ENCODE results near the gene PTPN23. TPM values are rescaled to one million over a fixed set of nuclear protein-coding genes. Genes with fewer than 3 reads are reported as not detected.

Gene PTPN23
- total and polyA plus RNA-seq, 9 of the 15 experiments (the other 6 are each of a cell fraction or from before 2014, with no cell fraction given): 0.41 to 58.7 (median 7.2) TPM

- TF ChIP-seq CCNT2 (IDR thresholded peaks at IDR 0.05; ENCODE audit: borderline replicate concordance, extremely low read depth, insufficient read length, low read depth, low read length) (no peak), ZNF316 (IDR thresholded peaks at IDR 0.05) (peak; percentile 54; the same call in 1 of the 2 replicates), ZNF354B (CRISPR knock-in tag; IDR thresholded peaks at IDR 0.05) (no peak), MEIS2 (IDR thresholded peaks at IDR 0.05; ENCODE audit: partially characterized antibody) (peak; percentile 90), RBM14 (IDR thresholded peaks at IDR 0.05; ENCODE audit: borderline replicate concordance, insufficient read depth, low read depth, low read length) (no peak), PHB2 (IDR thresholded peaks at IDR 0.05; ENCODE audit: low read depth) (no peak), C11orf30 (IDR thresholded peaks at IDR 0.05; ENCODE audit: low read depth) (peak; percentile 53), FOXA3 (CRISPR knock-in tag; conservative IDR thresholded peaks at IDR 0.05 in 1 of 2, IDR thresholded peaks at IDR 0.05 in 1 of 2) (no peak), MAFG (tag; conservative IDR thresholded peaks at IDR 0.05) (peak; percentile 63), TRIM25 (IDR thresholded peaks at IDR 0.05; ENCODE audit: borderline replicate concordance) (no peak), NFE2 (IDR thresholded peaks at IDR 0.05; ENCODE audit: low read depth) (peak; percentile 53; the same call in 1 of the 2 replicates), PKNOX1 (IDR thresholded peaks at IDR 0.05) (peak; percentile 48; the same call in 1 of the 2 replicates)
Observed at GRCh38 chr3:47385007-47385406, 4.2 kb downstream of the PTPN23 start (continued).
